Endometrial microvascular endothelial cells (primary cell): ENCODE data around the gene ATP8B2. TPM values are rescaled to one million over a fixed set of nuclear protein-coding genes. Genes with fewer than 3 reads are reported as not detected.

Experiments used
- in situ Hi-C: cut with HindIII; loops from 2 replicates; pipeline ENCODE4 v1.10.0; 2017; ENCODE audit warnings: low sequenced_read_pairs, low pct_unique_long_range_greater_than_20kb; ENCODE audit errors: inconsistent ontology term
- total RNA-seq: library from RNA; depleted of rRNA; stranded (reverse); fragments of >200 nt; gene quantifications from one replicate; pipeline ENCODE4 v1.2.3, GENCODE V29; 2015; ENCODE audit errors: inconsistent ontology term

ATP8B2 gene
- total RNA-seq, 1 donor from 2014 or later, result 41.0 TPM

DNA sequence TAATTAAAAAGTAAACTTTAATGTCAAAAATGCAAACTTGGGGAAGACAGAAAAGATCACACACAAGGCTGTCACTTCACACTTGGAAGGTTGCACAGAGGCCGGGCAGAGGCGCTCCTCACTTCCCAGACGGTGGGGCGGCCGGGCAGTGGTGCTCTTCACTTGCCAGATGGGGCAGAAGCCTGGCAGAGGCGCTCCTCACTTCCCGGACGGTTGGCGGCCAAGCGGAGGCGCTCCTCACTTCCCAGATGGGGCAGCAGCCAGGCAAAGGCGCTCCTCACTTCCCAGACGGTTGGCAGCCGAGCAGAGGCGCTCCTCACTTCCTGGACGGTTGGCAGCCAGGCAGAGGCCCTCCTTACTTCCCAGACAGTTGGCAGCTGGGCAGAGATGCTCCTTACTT lies 54.0 kb downstream of the ATP8B2 start:
- in situ Hi-C loops, result no loop called here

DNA sequence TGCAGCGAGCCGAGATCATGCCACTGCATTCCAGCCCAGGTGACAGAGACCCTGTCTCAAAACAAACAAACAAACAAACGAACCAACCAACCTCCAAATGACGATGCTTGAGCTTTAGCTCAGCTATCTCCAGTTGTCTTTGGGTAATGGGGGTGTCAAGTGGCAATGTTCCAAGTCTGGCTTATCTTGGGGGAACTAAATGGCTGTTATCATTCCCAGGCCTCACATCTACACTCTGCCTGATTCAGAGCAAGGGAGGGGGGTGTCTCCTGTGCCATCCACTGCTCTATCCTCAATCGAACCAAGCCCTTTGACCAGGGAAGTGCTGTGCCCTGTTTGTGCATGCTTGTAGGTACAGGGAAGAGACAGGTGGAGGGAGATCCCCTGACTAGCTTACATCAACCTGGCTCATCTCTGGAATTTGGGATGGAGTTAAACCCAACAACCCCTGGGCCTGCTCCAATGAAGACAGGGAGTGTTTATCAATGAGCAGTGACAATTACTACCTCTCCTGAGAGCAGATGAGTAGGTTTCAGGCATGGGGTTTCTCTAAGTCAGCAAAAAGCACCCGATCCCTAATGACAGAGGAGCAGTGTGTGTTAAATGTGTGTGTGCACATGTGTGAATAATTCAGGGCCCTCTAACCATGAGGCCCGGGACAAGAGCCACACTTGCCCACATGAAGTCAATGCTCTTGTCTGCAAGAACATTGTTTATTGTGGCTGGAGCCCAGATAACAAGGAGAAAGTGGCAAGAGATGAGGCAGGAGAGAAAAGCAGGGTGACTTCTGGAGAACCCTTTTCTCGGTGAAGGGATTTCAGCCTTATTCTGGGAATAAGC lies 59.5 kb downstream of the ATP8B2 start:
- in situ Hi-C loops, result no loop called here

DNA sequence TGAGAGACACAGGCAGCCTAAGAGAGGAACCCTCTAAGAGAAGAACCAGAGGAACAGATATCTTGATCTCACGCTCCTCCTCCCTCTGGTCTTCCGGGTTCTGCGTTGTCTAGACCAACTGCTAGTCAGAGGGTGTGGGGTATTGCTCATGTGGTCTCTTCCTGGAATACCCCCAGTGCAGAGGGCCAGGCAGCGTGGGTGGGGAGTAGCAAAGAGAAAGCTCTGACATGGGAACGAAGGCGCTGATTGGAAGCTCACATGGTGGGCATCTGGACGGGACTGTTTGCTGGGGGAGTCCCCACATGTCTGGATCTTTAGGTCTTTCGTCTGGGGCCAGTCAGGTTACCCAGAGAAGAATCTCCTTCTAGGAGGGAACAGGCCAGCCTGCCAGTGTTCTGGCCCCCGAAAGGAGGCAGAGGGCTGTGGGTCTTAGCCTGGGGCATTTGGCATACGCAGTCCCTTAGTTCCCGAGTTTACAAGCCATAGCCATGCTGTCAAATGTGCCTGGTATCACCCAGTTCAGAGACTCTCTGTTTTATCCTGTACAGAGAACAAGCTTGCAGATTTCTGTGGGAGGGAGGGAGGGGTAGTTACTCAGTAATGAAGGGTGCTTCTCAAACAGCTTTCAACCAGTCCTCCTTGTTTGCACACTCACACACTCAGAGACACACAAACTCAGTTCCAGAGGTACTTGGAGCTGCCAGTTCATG lies 61.5 kb downstream of the ATP8B2 start:
- in situ Hi-C loops, result no loop called here

DNA sequence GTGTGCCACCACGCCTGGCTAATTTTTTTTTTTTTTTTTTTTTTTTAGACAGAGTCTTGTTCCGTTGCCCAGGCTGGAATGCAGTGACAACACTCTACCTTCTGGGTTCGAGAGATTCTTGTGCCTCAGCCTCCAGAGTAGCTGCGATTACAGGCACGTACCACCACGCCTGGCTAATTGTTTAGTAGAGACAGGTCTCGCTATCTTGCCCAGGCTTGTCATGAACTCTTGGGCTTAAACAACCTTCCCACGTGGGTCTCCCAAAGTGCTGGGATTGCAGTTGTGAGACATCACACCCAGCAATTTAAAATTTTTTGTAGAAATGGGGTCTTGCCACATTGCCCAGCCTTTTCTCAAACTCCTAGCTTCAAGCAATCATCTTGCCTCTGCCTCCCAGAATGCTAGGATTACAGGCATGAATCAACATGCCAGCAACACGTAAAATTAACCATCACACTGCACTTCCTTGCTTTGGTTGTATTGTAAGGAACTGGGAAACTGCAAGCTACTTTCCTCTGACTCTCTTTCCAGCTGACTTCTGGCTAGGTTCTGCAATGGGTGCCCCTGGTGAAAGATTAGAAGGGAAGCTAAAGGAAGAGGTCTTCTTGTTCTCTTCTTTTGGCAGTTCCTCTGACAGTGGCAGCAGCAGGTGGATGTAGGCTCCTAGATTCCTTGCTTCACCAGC lies 65.9 kb downstream of the ATP8B2 start:
- in situ Hi-C loops, result no loop called here

DNA sequence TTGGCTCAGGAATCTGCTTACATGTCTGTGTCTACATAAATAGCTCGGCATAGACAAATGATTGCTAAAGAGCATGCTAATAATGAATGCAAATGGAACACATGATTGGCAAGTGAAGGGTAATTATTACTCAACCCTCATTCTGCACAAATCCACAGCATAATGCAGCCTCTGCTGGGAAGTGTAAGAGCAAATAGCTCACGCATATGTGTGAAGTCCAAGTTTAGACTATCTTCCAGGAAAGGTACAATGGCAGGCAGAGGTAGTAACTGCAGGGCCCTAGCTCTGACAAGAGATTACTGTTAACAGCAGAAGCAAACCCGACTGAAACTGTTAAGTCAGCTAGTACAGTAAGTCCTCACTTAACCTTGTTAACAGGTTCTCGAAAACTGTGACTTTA lies 72.8 kb downstream of the ATP8B2 start:
- in situ Hi-C loops, result no loop called here

DNA sequence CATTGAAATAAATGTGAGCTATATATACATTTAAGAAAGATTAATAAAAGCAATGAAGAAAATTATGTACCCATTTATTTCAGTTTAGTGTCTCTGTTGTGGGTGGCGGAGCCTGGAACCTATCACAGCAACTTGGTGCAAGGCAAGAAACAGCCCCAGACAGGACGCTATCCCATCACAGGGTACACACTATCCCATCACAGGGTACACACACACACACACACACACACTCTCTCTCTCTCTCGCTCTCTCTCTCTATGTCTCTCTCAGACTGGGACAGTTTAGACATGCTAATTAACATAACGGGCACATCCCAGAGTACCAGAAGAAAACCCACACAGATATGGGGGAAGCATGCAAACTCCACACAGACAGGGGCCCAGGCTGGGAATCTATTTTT lies 73.4 kb downstream of the ATP8B2 start:
- in situ Hi-C loops, result no loop called here

DNA sequence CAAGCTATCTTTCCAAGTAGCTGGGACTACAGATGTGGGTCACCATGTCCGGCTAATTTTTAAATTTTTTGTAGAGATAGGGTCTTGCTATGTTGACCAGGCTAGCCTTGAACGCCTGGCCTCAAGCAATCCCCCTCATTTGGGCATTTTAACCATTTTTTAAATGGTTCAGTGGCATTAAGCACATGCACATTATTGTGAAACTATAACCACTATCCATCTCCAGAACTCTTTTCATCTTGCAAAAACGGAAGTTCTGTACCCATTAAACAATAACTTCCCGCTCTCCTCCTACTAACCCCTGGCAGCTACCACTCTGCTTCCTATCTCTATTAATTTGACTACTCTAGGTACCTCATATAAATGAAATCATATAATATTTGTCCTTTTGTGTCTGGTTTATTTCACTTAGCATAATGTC lies 75.1 kb downstream of the ATP8B2 start:
- in situ Hi-C loops, result no loop called here

Other genes with a start within 250 kb of the ATP8B2 start
- gene NUP210L, start 170.5 kb upstream of the ATP8B2 start, total RNA-seq, result not detected
- gene TPM3, start 133.4 kb upstream of the ATP8B2 start, total RNA-seq, result 973 TPM
- not detected for gene CFAP141, start 119.2 kb upstream of the ATP8B2 start, total RNA-seq
- gene UBAP2L, start 104.6 kb upstream of the ATP8B2 start, total RNA-seq, result 82.6 TPM
- gene HAX1, start 52.9 kb upstream of the ATP8B2 start, total RNA-seq, result 136 TPM
- not detected for gene AQP10, start 4.4 kb upstream of the ATP8B2 start, total RNA-seq
- gene IL6R, start 79.8 kb downstream of the ATP8B2 start, total RNA-seq, result 8.5 TPM
- gene TDRD10, start 176.7 kb downstream of the ATP8B2 start, total RNA-seq, result 2.8 TPM
- 24.9 TPM for gene SHE, start 176.9 kb downstream of the ATP8B2 start, total RNA-seq
- 34.8 TPM for gene UBE2Q1, start 233.1 kb downstream of the ATP8B2 start, total RNA-seq
- gene CHRNB2, start 242.3 kb downstream of the ATP8B2 start, total RNA-seq, result not detected